Measurements from ENCODE around the gene SYNJ1.

Gene SYNJ1

GRCh38 chr21:32603131-32603530 is 124.7 kb downstream of the SYNJ1 start:
- no peak overlapping the region for H3K9ac ChIP-seq (ENCODE audit: low read depth, low read length)
- no peaks in the 10 kb centered on the region for H3K9me3 ChIP-seq (ENCODE audit: control insufficient read depth, insufficient read depth, low read length)
- H3K36me3 ChIP-seq (ENCODE audit: insufficient read depth, low read length): peaks cover 3% of the 10 kb centered on the region; the same call in 1 of the 2 replicates
- peaks cover 30% of the 10 kb centered on the region for H3K4me1 ChIP-seq (ENCODE audit: insufficient read depth, low read length)

- peaks cover 3% of the 10 kb centered on the region; the same call in 1 of the 2 replicates for H3K36me3 ChIP-seq (ENCODE audit: insufficient read depth, low read length)
- H3K9me3 ChIP-seq (ENCODE audit: control insufficient read depth, insufficient read depth, low read length): no peaks in the 10 kb centered on the region
- no peak overlapping the region for H3K9ac ChIP-seq (ENCODE audit: low read depth, low read length)
- H3K4me1 ChIP-seq (ENCODE audit: insufficient read depth, low read length): peaks cover 30% of the 10 kb centered on the region
Observed at GRCh38 chr21:32602099-32602498, 125.7 kb downstream of the SYNJ1 start.

GRCh38 chr21:32599526-32599925 is 128.3 kb downstream of the SYNJ1 start:
- Histone ChIP-seq H3K9ac (ENCODE audit: low read depth, low read length) (no peak overlapping the region), H3K36me3 (ENCODE audit: insufficient read depth, low read length) (peaks cover 3% of the 10 kb centered on the region; the same call in 1 of the 2 replicates), H3K9me3 (ENCODE audit: control insufficient read depth, insufficient read depth, low read length) (no peaks in the 10 kb centered on the region), H3K4me1 (ENCODE audit: insufficient read depth, low read length) (peaks cover 15% of the 10 kb centered on the region)

- H3K36me3 ChIP-seq (ENCODE audit: insufficient read depth, low read length): peaks cover 3% of the 10 kb centered on the region; the same call in 1 of the 2 replicates
- no peak overlapping the region for H3K9ac ChIP-seq (ENCODE audit: low read depth, low read length)
- no peaks in the 10 kb centered on the region for H3K9me3 ChIP-seq (ENCODE audit: control insufficient read depth, insufficient read depth, low read length)
- H3K4me1 ChIP-seq (ENCODE audit: insufficient read depth, low read length): peaks cover 12% of the 10 kb centered on the region
Observed at GRCh38 chr21:32599091-32599490, 128.7 kb downstream of the SYNJ1 start.

GRCh38 chr21:32597205-32597604 is 130.6 kb downstream of the SYNJ1 start:
- H3K4me1 ChIP-seq (ENCODE audit: insufficient read depth, low read length): no peaks in the 10 kb centered on the region
- no peak overlapping the region for H3K9ac ChIP-seq (ENCODE audit: low read depth, low read length)
- H3K9me3 ChIP-seq (ENCODE audit: control insufficient read depth, insufficient read depth, low read length): no peaks in the 10 kb centered on the region
- peaks cover 3% of the 10 kb centered on the region; the same call in 1 of the 2 replicates for H3K36me3 ChIP-seq (ENCODE audit: insufficient read depth, low read length)

GRCh38 chr21:32595431-32595830 is 132.4 kb downstream of the SYNJ1 start:
- H3K9ac ChIP-seq (ENCODE audit: low read depth, low read length): no peak overlapping the region

GRCh38 chr21:32593690-32594089 is 134.1 kb downstream of the SYNJ1 start:
- H3K4me1 ChIP-seq (ENCODE audit: insufficient read depth, low read length): no peaks in the 10 kb centered on the region
- H3K9ac ChIP-seq (ENCODE audit: low read depth, low read length): no peak overlapping the region
- H3K9me3 ChIP-seq (ENCODE audit: control insufficient read depth, insufficient read depth, low read length): no peaks in the 10 kb centered on the region
- H3K36me3 ChIP-seq (ENCODE audit: insufficient read depth, low read length): no peaks in the 10 kb centered on the region

More at GRCh38 chr21:32595431-32595830, 132.4 kb downstream of the SYNJ1 start:
- H3K4me1 ChIP-seq (ENCODE audit: insufficient read depth, low read length): no peaks in the 10 kb centered on the region
- peaks cover 3% of the 10 kb centered on the region; the same call in 1 of the 2 replicates for H3K36me3 ChIP-seq (ENCODE audit: insufficient read depth, low read length)
- no peaks in the 10 kb centered on the region for H3K9me3 ChIP-seq (ENCODE audit: control insufficient read depth, insufficient read depth, low read length)

- no peaks in the 10 kb centered on the region for H3K4me1 ChIP-seq (ENCODE audit: insufficient read depth, low read length)
- H3K9ac ChIP-seq (ENCODE audit: low read depth, low read length): no peak overlapping the region
- no peaks in the 10 kb centered on the region for H3K36me3 ChIP-seq (ENCODE audit: insufficient read depth, low read length)
- H3K9me3 ChIP-seq (ENCODE audit: control insufficient read depth, insufficient read depth, low read length): no peaks in the 10 kb centered on the region
Observed at GRCh38 chr21:32592929-32593502, 134.8 kb downstream of the SYNJ1 start.

GRCh38 chr21:32590130-32590529 is 137.7 kb downstream of the SYNJ1 start:
- H3K9ac ChIP-seq (ENCODE audit: low read depth, low read length): no peak overlapping the region
- no peaks in the 10 kb centered on the region for H3K9me3 ChIP-seq (ENCODE audit: control insufficient read depth, insufficient read depth, low read length)
- no peaks in the 10 kb centered on the region for H3K36me3 ChIP-seq (ENCODE audit: insufficient read depth, low read length)
- H3K4me1 ChIP-seq (ENCODE audit: insufficient read depth, low read length): no peaks in the 10 kb centered on the region

- no peaks in the 10 kb centered on the region for H3K4me1 ChIP-seq (ENCODE audit: insufficient read depth, low read length)
- H3K9me3 ChIP-seq (ENCODE audit: control insufficient read depth, insufficient read depth, low read length): no peaks in the 10 kb centered on the region
- H3K36me3 ChIP-seq (ENCODE audit: insufficient read depth, low read length): no peaks in the 10 kb centered on the region
- H3K9ac ChIP-seq (ENCODE audit: low read depth, low read length): no peak overlapping the region
Observed at GRCh38 chr21:32587651-32588050, 140.2 kb downstream of the SYNJ1 start.

- Histone ChIP-seq H3K36me3 (ENCODE audit: insufficient read depth, low read length) (no peaks in the 10 kb centered on the region), H3K4me1 (ENCODE audit: insufficient read depth, low read length) (no peaks in the 10 kb centered on the region), H3K9ac (ENCODE audit: low read depth, low read length) (no peak overlapping the region), H3K9me3 (ENCODE audit: control insufficient read depth, insufficient read depth, low read length) (no peaks in the 10 kb centered on the region)
Observed at GRCh38 chr21:32587120-32587519, 140.7 kb downstream of the SYNJ1 start.

GRCh38 chr21:32585970-32586369 is 141.8 kb downstream of the SYNJ1 start:
- Histone ChIP-seq H3K9me3 (ENCODE audit: control insufficient read depth, insufficient read depth, low read length) (no peaks in the 10 kb centered on the region), H3K36me3 (ENCODE audit: insufficient read depth, low read length) (no peaks in the 10 kb centered on the region), H3K9ac (ENCODE audit: low read depth, low read length) (no peak overlapping the region), H3K4me1 (ENCODE audit: insufficient read depth, low read length) (no peaks in the 10 kb centered on the region)

GRCh38 chr21:32585042-32585710 is 142.6 kb downstream of the SYNJ1 start, which contains the start of gene TCP10L:
TSS of gene TCP10L (minus strand) at chr21:32585523. CDS start at chr21:32584304, 1,219 bp downstream.
- Histone ChIP-seq H3K9me3 (ENCODE audit: control insufficient read depth, insufficient read depth, low read length) (no peaks in the 10 kb centered on the region), H3K4me1 (ENCODE audit: insufficient read depth, low read length) (no peaks in the 10 kb centered on the region), H3K9ac (ENCODE audit: low read depth, low read length) (no peak within 1 kb of the TSS), H3K36me3 (ENCODE audit: insufficient read depth, low read length) (no peaks in the 10 kb centered on the region)

GRCh38 chr21:32584472-32584871 is 143.3 kb downstream of the SYNJ1 start:
- Histone ChIP-seq H3K9me3 (ENCODE audit: control insufficient read depth, insufficient read depth, low read length) (no peaks in the 10 kb centered on the region), H3K36me3 (ENCODE audit: insufficient read depth, low read length) (no peaks in the 10 kb centered on the region), H3K4me1 (ENCODE audit: insufficient read depth, low read length) (no peaks in the 10 kb centered on the region), H3K9ac (ENCODE audit: low read depth, low read length) (no peak overlapping the region)

GRCh38 chr21:32581732-32582131 is 146.1 kb downstream of the SYNJ1 start:
- Histone ChIP-seq H3K9me3 (ENCODE audit: control insufficient read depth, insufficient read depth, low read length) (no peaks in the 10 kb centered on the region), H3K4me1 (ENCODE audit: insufficient read depth, low read length) (no peaks in the 10 kb centered on the region), H3K36me3 (ENCODE audit: insufficient read depth, low read length) (no peaks in the 10 kb centered on the region), H3K9ac (ENCODE audit: low read depth, low read length) (no peak overlapping the region)

Measured in ES-I3 (cell line).